ENCODE measurements around the gene KRI1. TPM values are rescaled to one million over a fixed set of nuclear protein-coding genes. Genes with fewer than 3 reads are reported as not detected.

KRI1 gene
- total RNA-seq, 4 donors from 2014 or later, result 16.0 to 28.0 (median 20.1) TPM

- peak within 1 kb of the TSS; percentile 39 to 95 for H3K4me3 ChIP-seq
- H3K36me3 ChIP-seq, result no peaks in the 10 kb centered on the region
- H3K27ac ChIP-seq, result peak within 1 kb of the TSS in 3 of 4 donors; percentile 92 to 93 (median 92)
- H3K9me3 ChIP-seq, result no peaks in the 10 kb centered on the region
- 0 to 1% methylated on average over 10 to 13 of the region's 71 CpGs for WGBS, 2 donors (ENCODE audit: low coverage in 1 of 2)
- TF ChIP-seq POLR2A (IDR thresholded peaks at IDR 0.05) (peak; percentile 65 to 76), CTCF (IDR thresholded peaks at IDR 0.05) (peak in 3 of 4 experiments; percentile 58 to 87 (median 64)), EP300 (IDR thresholded peaks at IDR 0.05) (no peak), POLR2AphosphoS5 (IDR thresholded peaks at IDR 0.05) (peak; percentile 70)
- H3K27me3 ChIP-seq, result peaks cover 4% of the 10 kb centered on the region
- ATAC-seq, result peak; percentile 91
- peaks cover 0 to 58% (median 28%) of the 10 kb centered on the region in 3 donors for H3K4me1 ChIP-seq
Observed at GRCh38 chr19:10568826-10569651, 3.2 kb upstream of the KRI1 start, which contains the start of gene CDKN2D. CDKN2D (minus strand) TSS chr19:10568979; CDS start chr19:10568653, 326 bp downstream.

- ATAC-seq, result no peak
- peak overlapping the region in 3 of 4 donors; percentile 92 to 93 (median 92) for H3K27ac ChIP-seq
- H3K4me1 ChIP-seq, result peaks cover 0 to 60% (median 28%) of the 10 kb centered on the region in 3 donors
- no peaks in the 10 kb centered on the region for H3K9me3 ChIP-seq
- H3K36me3 ChIP-seq, result peaks cover 0 to 4% of the 10 kb centered on the region in 2 donors
- peaks cover 4% of the 10 kb centered on the region for H3K27me3 ChIP-seq
- no peak for TF ChIP-seq EP300 (IDR thresholded peaks at IDR 0.05)
- no peak for TF ChIP-seq POLR2A (IDR thresholded peaks at IDR 0.05)
- no peak for TF ChIP-seq POLR2AphosphoS5 (IDR thresholded peaks at IDR 0.05)
- TF ChIP-seq CTCF (IDR thresholded peaks at IDR 0.05), result no peak
- WGBS, 2 donors (ENCODE audit: low coverage in 1 of 2), result no CpG with 5 or more reads among the region's 58 CpGs
- H3K4me3 ChIP-seq, result peak overlapping the region; percentile 39 to 95
Observed at GRCh38 chr19:10568062-10568825, 2.4 kb upstream of the KRI1 start.

GRCh38 chr19:10567656-10568055, 1.8 kb upstream of the KRI1 start:
- no peak for TF ChIP-seq POLR2AphosphoS5 (IDR thresholded peaks at IDR 0.05)
- Histone ChIP-seq H3K4me1 (peaks cover 0 to 59% (median 28%) of the 10 kb centered on the region in 3 donors), H3K27ac (peak overlapping the region in 3 of 4 donors; percentile 92 to 93 (median 92)), H3K27me3 (peaks cover 3% of the 10 kb centered on the region), H3K4me3 (peak overlapping the region in 1 of 2 donors; percentile 95), H3K36me3 (peaks cover 0 to 10% of the 10 kb centered on the region in 2 donors), H3K9me3 (no peaks in the 10 kb centered on the region)
- 19 to 46% methylated on average over 4 of the region's 5 CpGs for WGBS, 2 donors (ENCODE audit: low coverage in 1 of 2)
- no peak for ATAC-seq

GRCh38 chr19:10566658-10567410, 1.0 kb upstream of the KRI1 start:
- Histone ChIP-seq H3K27ac (peak overlapping the region; percentile 25 to 96 (median 92)), H3K9me3 (no peaks in the 10 kb centered on the region), H3K36me3 (peaks cover 0 to 17% of the 10 kb centered on the region in 2 donors), H3K4me1 (peaks cover 0 to 51% (median 24%) of the 10 kb centered on the region in 3 donors), H3K27me3 (no peaks in the 10 kb centered on the region), H3K4me3 (peak overlapping the region in 1 of 2 donors; percentile 95)
- WGBS, 2 donors (ENCODE audit: low coverage in 1 of 2), result 14 to 20% methylated on average over 1 to 2 of the region's 19 CpGs
- TF ChIP-seq POLR2A (IDR thresholded peaks at IDR 0.05), result no peak
- ATAC-seq, result no peak

GRCh38 chr19:10566408-10566657, 523 bp upstream of the KRI1 start:
- TF ChIP-seq CTCF (IDR thresholded peaks at IDR 0.05) (no peak), POLR2AphosphoS5 (IDR thresholded peaks at IDR 0.05) (no peak), POLR2A (IDR thresholded peaks at IDR 0.05) (no peak), EP300 (IDR thresholded peaks at IDR 0.05) (no peak)
- peak overlapping the region; percentile 81 to 95 for H3K4me3 ChIP-seq
- peaks cover 0 to 50% (median 24%) of the 10 kb centered on the region in 3 donors for H3K4me1 ChIP-seq
- no peak for ATAC-seq
- 2 to 17% methylated on average over 2 to 4 of the region's 4 CpGs for WGBS, 2 donors (ENCODE audit: low coverage in 1 of 2)
- H3K27me3 ChIP-seq, result no peaks in the 10 kb centered on the region
- H3K36me3 ChIP-seq, result peaks cover 0 to 22% of the 10 kb centered on the region in 2 donors
- no peaks in the 10 kb centered on the region for H3K9me3 ChIP-seq
- H3K27ac ChIP-seq, result peak overlapping the region; percentile 25 to 96 (median 92)

All from gastroesophageal sphincter (tissue), 4 donors.